Stimulated activated naive CD8-positive, alpha-beta T cell treated with anti-CD3 and anti-CD28 coated beads, Interleukin-15, Interleukin-2, amounts not matched to agents 100 U/mL and 50 U/mL, for 24 hours (primary cell): ENCODE measurements around the gene MOB3A.

Source experiments
- ATAC-seq: fragments of 150-1000 bp; cut with Tn5 transposase; one replicate; pipeline ENCODE4 v1.10.0; 2021
- DNase-seq: peaks from one replicate; pipeline ENCODE4 v3.0.0; 2021

Gene MOB3A

DNA sequence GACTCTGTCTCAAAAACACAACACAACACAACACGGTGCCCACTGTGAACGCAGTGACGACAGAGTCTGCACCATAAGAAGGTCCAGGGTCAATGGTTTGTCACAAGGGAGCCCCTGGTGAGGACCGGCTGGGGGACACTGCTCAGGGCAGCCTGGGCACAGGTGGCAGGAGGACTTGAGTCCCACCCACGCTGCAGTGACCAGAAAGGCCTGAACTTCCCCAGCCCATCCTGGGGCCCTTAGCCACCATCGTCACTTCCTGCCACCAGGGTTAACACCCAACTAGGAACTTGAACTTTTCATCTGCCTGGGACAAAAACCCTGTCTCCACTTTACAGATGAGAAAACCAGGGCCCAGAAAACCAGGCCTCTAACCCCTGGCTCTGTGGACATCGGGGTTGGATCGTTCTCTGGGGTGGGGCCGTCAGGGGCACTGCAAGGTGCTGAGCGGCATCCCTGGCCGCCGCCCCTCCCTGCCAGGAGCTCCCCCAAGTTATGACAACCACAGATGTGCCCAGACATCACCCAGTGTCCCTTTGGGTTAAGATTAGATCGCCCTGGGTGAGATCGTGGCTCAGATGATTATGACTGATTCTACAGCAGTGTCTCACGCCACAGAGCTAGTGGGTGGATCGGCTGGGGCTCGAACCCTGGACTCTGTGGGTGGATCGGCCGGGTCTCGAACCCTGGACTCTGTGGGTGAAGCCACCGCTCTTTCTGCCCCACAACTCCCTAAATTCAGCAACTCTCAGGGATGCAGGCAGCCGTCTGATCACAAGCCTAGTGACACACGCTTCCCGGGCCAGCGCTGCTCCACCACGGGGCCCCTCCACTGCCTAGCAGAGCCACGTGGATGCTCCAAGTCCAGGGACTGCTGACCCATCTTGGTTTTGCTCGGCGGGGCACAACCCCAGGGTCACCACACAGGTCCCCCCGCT is 14.0 kb downstream of the MOB3A start:
- DNase-seq = peak; percentile 69
- ATAC-seq = peak; percentile 30

DNA sequence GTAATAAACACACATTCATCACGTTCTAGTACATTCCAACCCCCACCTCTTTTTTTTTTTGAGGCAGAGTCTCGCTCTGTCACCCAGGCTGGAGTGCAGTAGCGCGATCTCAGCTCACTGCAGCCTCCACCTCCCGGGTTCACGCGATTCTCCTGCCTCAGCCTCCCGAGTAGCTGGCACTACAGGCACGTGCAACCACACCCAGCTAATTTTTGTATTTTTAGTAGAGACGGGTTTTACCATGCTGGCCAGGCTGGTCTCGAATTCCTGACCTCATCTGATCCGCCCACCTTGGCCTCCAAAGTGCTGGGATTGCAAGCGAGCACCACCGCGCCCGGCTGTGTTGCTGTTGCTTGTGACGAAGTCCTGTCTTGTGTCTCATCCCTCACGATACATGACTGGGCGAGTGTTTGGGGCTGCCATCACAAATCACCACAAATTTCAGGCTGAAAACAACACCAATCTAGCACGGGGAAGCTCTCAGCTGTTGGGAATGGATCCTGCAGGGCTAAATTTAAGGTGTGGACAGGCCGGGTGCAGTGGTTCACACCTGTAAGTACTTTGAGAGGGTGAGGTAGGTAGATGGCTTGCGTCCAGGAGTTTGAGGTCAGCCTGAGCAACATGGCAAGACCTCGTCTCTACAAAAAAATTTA is 15.7 kb downstream of the MOB3A start:
- DNase-seq (no peak), ATAC-seq (no peak)

DNA sequence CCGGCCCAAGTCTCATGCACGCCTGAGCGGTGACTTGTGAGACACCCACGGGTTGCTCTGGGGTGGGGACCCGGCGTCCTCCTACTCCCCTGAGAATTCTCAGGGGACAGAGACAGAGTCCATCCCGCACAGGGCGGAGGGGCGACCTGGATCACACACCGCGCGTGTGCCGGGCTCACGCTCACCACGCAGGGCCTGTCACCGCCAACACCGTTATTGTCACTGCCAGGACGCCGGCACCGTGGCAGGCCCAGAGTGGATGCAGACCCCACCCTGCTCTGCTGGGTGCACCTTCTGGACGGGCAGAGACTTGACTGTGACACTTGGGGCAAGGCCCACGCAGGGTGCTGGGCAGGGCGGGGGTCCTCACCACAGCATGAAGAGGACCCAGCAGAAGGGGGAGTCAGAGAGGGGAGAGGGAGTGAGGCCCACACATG is 16.2 kb downstream of the MOB3A start:
- no peak for DNase-seq
- no peak for ATAC-seq

DNA sequence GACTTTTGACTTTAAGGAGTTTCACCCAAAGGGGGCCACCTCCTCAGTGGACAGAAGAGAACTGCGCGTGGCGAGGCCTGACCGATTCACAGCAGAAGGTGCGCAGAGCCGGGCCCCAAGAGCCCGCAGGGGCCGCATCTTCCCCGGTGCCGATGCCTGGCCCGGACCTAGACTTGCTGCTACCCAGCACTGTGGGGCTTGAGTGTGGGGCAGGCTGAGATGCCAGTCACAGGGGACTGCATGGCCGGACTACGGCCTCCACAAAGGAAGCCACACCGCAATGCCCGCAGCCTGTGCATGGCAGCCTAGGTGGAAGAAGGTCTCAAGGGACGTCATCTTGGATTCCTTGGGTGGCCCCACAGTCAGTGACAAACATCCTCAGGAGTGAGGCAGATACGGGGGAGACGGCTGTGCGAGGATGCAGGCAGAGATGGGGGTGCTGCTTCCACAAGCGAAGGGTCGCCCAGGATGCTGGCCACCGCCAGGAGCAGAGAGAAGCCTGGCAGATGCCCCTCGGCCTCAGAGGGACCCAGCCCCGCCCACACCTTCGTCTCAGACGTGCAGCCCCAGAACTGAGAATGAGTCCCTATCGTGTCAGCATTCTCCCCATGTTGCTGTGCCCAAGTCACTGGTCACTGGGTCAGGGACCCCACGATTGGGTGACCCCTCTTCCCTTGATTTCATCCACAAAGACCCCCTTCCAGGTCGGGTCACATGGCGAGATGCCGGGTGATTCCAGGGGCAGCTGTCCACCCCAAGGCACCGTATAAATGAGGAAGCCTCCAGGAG is 16.9 kb downstream of the MOB3A start:
- ATAC-seq (no peak), DNase-seq (no peak)

DNA sequence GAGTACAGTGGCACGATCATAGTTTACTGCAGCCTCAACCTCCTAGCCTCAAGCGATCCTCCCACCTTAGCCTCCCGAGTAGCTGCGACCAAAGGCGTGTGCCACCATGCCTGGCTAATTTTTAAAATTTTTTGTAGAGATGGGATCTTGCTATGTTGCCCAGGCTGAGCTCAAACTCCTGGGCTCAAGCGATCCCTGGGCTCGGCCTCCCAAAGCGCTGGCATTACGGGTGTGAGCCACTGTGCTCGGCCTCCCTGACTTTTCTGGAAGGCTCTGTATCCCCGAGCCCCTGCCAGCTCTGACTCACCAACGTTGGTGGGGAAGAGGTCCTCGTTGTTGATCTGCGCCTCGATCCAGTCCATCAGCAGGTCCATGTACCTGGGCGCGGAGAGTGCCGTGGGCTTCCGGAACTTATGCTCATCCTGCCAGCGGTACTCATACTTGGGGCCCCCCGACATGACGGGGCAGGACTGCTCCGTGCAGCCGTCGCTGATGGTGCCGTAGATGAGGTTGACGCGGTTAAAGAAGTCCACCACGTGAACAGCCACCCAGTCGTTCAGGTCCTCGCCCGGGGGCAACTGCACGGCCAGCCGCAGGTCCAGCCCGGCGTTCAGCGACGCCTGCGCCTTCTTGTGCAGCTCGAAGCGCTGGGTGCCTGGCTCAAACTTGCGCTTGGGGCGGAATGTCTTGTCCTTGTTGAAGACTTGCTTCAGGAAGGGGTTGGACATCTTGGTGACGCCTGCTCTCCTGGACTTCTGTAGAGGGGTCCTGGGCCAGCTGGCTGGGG is 18.1 kb downstream of the MOB3A start:
- ATAC-seq (no peak), DNase-seq (no peak)

DNA sequence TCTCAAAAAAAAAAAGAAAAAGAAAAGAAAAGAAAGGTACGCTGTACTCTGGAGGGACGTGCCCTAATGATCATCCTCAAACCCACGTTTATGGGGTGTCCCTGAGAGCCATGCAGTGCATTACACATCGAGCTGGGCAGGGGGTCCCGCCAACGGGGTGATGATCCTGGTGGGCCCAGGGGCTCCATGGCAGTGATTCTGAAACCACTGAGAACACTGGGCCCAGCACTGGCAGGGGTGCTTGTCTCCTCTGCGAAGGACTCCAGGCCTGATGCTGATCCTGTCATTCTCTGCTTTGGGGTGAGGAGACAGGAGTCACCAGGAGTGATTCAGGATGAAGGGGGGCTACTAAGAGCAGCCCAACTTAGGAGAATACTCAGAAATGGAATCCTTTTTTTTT is 18.7 kb downstream of the MOB3A start:
- ATAC-seq (no peak), DNase-seq (no peak)

DNA sequence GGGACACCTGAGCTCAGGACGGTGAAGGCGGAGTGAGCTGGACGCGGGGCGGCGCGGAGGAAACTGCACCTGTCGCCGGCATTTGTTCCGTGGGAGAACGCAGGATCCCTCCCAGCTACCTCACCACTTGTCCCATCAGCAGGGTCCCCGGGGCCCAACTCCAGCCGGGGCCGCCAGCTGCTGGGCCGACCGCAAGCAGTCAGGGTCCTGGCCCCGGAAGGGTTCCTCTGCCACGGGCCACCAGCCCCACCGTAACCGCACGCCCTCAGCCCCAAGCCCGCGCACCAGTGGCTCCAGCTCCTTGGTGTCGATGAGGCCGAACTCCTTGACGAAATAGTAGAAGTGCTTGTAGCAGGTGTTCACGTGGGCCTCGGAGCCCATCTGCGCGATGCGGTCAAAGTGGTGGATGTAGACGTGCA is 19.6 kb downstream of the MOB3A start:
- DNase-seq (no peak), ATAC-seq (no peak)

DNA sequence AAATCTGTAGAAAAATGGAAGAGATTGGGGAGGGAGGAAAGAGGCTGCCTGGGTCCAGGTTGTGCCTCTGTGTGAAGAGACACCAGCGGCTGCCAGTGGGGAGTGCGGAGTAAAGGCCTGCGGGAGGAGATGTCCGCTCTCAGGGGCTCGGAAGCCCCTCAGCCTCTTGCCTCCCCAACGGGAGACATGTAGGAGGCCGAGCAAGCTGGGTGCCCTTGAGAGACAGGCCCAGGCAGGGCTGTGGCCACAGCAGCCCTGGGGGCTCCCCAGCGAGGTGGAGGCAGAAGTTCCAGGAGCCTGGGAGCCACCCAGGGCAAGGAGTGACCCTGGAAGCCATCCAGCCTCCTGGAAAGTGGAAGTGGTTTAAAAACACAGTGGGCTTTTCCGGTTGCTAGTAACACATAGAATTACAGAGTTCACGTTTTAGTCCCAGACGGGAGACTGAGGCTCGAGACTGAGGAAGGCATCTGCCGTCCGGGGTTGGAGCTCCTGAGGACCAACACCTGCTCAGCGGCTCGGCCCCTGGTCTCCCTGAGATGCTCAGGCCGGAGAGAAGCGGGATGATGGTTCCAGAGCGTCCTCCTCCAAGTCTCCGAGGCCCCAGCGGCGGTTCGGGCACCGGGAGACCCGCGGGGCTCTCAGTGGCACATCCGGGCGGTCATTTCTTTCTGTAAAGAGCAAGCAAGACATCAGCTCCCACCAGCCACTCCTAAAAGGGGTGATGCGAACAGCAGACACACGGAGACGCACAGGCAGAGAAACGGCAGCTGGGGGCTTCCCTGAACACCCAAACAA is 23.2 kb downstream of the MOB3A start:
- ATAC-seq (no peak), DNase-seq (no peak)

DNA sequence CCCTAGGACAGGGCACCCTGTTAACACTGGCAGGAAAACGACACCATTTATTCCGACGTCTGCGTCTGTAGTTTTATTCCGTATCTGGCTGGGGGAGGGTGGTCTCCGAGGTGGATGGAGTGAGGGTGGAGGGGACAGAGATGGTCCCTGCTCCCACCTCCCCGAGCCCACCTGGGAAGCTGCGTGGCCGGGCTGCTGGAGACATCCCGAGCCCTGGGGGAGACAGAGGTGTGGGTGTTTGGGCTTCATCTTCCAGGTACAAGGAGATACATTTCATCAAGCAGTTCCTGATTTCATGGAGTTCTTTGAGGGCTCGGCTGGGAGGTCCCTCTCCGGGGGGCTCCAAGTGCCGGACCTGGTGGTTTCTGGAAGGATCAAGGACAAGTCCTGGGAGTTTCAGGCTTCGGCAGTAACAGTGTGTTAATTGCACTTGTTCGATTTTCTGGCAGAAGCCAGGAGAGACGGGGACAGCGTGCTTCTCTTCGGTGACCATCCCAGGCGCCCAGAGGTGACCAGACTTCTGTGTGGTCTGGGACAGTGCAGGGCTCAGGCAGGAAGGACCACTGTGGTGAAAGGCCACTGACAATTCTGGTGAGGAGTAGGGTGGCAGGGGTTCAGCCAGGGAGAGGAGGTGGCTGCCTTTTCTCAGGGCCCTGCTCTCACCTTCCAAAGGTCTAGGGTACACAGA is 25.0 kb downstream of the MOB3A start:
- no peak for ATAC-seq

DNA sequence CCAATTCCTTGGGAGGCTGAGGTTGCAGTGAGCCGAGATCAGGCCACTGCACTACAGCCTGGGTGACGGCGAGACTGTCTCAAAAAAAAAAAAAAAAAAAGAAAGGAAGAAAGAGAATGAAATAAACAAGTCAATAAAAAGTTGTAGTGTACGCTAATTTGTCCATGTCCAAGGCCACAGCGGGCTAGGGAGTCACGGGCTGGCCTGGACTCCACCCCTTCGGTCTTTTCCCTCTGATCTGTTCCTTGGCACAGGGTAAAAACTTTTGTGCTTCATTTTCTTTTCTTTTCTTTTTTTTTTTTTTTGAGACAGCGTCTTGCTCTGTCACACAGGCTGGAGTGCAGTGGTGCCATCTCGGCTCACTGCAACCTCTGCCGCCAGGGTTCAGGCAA is 25.7 kb downstream of the MOB3A start:
- DNase-seq (no peak), ATAC-seq (no peak)

More for the DNA sequence above, 25.0 kb downstream of the MOB3A start:
- DNase-seq = no peak

DNA sequence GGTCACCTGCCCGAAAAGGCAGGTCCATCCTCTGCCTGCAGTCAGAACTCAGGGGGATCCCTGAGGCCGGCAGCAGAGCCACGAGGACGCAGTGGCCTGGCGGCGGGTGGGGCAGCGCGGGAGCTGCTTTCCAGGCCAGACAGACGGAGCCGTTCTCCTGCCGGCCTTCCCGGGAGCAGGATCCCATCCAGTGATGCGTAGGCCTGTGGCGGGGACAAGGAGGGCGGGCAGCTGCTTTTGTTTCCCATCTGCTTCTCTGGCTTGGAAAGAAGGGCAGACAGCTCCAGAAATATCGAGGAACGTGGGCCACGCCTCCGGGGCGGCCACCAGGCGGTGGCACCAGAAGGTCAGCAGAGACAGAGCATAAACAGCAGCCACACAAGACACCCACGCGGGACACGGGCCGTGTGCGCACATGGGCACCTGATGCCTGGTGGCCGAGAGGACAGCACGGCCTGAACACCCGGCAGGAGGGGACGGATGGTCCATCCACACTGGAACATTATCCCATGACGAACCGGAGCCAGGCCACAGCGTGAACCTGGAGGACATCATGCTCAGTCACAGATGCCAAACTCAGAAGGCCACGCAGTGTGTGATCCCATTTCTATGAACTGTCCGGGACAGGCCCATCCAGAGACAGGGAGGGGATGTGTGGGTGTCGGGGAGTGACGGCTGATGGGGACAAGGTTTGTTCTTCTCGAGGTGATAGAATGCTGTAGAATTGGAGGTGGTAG is 31.2 kb downstream of the MOB3A start:
- no peak for ATAC-seq
- no peak for DNase-seq

DNA sequence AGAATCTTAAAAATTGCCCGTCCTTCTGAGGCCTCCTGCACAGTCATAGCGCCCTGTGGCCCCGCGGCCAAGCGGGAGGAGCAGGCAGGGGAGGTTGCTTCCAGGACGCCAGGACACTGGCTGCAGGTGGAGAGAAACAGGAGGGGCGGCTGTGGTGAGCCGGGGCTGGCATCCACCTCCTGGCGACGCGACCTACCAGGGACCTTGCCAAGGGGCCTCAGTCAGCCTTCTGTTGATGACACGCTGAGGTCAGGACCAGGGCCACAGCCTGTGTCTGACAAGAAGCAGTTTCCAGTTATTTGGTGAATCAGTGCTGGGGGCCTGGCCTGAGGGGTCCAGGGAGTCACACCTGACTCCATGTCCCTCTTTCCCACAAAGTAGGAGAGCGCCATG is 31.7 kb downstream of the MOB3A start:
- ATAC-seq = no peak
- no peak for DNase-seq

DNA sequence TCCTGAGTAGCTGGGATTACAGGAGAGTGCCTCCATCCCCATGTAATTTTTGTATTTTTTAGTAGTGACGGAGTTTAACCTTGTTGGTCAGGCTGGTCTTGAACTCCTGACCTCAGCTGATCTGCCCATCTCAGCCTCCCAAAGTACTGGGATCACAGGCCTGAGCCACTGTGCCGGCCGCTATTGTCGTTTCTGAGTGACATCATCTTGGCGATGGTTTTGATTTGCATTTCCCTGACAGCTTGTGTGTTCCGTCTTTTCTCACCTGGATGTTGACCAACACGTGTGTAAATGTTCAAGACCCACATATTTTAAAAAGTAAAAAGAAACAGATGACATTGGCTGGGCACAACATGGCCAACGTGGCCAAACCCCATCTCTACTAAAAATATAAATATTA is 32.3 kb downstream of the MOB3A start:
- DNase-seq (no peak), ATAC-seq (no peak)

DNA sequence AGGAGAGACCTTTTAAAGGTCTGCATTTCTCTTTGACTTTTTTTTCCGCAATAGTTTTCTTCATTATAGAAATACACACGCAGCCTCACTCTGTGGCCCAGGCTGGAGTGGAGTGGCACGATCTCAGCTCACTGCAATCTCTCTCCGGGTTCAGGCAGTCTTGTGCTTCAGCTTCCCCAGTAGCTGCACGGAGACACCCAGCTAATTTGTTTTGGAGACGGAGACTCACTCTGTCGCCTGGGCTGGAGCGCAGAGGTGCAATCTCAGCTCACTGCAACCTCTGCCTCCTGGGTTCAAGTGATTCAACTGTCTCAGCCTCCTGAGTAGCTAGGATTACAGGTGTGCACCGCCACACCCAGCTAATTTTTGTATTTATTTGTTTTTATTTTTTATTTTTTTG is 33.4 kb downstream of the MOB3A start:
- DNase-seq (no peak), ATAC-seq (no peak)

DNA sequence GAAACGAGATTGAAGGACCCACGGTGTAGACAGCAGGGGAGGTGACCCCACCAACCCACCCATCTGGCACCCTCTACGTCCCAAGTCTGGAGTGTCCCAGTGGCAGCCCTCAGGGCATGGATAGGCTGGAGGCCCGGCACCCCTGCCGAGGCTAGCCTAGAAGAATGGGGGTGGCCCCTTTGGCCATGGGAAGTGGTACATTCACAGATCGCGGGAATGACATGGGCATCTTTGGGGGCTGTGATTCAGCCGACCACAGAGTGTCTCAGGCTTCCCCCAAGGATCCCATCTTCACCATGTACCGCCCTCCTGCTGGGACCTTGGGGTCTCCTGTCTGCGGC is 33.8 kb downstream of the MOB3A start:
- ATAC-seq (no peak), DNase-seq (no peak)

DNA sequence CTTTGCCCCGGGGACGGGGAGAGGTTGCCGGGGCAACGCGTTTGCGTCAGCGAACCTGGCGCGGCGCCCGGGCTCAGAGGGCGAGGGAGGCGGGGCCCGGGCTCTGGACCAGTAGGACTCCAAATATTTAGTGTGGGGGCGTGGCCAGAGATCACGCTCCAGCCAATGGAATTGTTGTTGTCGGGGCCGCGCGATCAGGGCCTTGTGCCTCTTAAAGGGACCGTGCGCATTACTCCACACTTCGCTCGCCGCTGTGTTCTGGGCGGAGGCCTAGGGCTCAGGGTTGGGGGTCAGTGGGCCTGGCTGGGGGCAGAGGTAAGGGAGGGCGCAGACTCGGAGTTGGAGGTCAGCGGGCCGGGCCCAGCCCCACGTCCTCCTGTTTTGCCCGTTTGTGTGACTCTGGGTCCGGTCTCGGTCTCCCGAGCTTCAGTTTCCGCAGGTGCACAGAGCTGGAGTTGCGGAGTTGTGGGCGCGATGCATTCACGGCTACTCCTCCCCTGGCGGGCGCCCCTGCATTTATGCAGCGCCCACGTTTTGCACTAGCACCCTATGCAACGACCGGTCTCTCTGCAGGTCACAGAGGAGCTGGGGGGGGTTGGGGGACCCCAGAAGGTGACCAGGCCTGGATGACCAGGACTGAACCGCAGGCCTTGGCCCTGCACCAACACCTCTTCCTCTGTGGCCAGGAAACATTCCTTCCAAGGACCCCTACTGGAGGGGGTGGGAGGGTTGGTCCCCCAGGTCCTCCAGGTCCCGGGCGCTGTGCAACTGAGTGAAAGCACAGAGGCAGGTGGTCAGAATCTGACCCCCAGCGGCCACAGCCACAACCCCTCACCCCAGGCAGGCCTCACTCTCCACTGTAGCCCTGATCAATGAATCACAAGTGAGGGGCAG is 34.4 kb downstream of the MOB3A start:
- ATAC-seq = peak; percentile 89

DNA sequence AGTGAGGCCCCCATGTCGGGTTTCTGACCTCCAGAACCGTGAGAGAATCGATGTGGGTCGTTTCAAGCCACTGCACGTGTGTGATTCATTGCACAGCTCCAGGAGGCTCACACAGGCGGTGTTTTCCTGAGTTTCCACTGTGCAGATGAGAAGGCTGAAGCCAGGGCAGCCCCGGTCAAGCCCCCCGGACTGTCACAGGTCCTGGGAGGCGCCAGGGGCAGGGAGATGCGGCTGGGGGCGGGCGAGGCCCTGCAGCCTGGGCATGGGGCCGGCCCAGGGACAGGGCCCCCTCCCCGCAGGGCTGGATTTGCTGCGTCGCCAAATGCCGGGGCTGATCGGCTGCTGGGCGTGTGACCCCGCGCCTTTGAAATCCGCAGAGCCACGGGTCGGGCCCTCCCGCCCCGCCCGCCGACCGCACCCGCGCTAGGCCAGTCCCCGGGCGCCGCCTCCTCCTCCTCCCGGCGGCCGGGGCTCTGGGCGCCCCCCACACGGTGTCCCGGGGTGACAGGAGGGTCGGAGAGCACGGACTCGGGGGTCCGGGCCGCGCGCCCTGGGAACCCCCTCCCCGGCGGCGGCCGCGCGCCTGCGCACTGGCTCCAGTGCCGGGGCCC is 35.1 kb downstream of the MOB3A start:
- ATAC-seq (peak; percentile 56), DNase-seq (no peak)

More for the DNA sequence above, 34.4 kb downstream of the MOB3A start:
- DNase-seq = peak; percentile 100

DNA sequence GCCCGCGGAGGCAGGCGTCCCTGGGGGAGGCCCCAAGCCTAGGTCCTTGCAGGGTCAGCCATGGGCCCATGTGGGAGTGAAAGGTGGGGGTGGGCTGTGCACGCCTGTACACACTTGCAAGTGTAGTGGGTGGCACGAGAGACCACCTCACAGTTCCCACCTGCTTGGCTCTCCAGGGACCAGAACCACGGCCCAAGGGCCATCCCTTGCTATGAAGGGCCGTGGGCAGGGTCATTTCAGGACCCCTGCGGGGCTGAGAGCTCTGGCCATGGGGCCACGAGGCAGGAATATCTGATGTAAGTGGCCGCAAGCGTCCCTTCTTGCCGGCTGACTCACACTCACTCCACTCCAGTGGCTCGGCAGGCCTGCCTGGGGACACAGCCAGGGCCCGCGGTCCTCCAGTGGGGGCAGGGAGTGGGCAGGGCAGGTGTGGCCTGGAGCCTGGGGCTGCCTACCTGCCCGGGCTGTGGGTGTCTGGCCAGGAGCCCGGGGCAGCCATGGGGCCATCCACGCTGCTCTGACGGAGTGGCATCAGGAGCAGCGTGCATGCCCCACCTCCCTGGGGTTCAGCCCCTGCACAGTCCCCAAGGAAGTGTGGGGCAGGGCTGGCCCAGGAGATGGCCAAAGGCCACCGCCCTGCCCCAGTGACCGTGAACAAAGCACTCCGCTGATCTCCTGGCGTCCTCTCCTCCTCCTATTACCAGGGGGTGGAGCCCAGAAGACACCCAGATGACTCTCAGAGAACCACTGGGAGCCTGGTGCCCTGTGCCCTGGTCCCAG is 36.5 kb downstream of the MOB3A start:
- no peak for DNase-seq
- ATAC-seq = no peak
